ENCODE data around the gene S100PBP. TPM values are rescaled to one million over a fixed set of nuclear protein-coding genes. Genes with fewer than 3 reads are reported as not detected.

S100PBP gene
- total and polyA plus RNA-seq, 12 donors = 14.0 to 50.1 (median 32.9) TPM

DNA sequence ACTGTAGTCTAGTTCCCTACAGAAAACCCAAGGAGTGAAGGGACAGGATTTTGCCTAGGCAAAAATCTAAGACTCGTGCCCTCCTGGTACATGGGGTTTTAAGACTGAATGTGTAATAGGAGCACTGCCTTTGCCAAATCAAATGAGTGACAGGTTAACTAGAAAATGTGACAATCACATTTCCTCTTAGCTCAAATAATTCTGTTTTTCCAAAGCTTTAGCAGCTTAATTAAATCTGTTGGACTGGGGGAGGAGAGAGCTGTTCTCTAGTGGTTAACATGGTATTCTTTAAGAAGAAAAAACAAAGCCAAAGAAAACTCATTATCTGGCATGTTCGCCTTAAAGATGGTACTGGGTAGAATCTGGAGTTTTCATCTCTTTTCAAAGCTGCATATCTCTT, 40.7 kb downstream of the S100PBP start:
- peaks cover 0 to 5% of the 10 kb centered on the region in 2 donors for H3K4me1 ChIP-seq (replicated peaks in 1 of 2)
- no peak overlapping the region for H3K27ac ChIP-seq
- DNase-seq = no peak
- WGBS, 4 donors = 86 to 100% (median 94%) methylated on average over 2 of the region's 2 CpGs
- intact Hi-C loops (cut with DNase I) = no loop called here
- no peaks in the 10 kb centered on the region for H3K9me3 ChIP-seq (replicated peaks in 1 of 3)
- no peak overlapping the region for H3K4me3 ChIP-seq
- peaks cover 0 to 51% of the 10 kb centered on the region in 2 donors for H3K36me3 ChIP-seq (replicated peaks in 1 of 2)
- TF ChIP-seq POLR2A (IDR thresholded peaks at IDR 0.05) = no peak
- no peak for TF ChIP-seq CTCF (IDR thresholded peaks at IDR 0.05)
- no peaks in the 10 kb centered on the region for H3K27me3 ChIP-seq

- H3K9me3 ChIP-seq (replicated peaks in 1 of 3) = no peaks in the 10 kb centered on the region
- H3K27ac ChIP-seq = no peak overlapping the region
- H3K4me3 ChIP-seq = no peak overlapping the region
- no peak for DNase-seq
- no peak for TF ChIP-seq CTCF (IDR thresholded peaks at IDR 0.05)
- TF ChIP-seq POLR2A (IDR thresholded peaks at IDR 0.05) = no peak
- 86 to 94% (median 90%) methylated on average over 7 of the region's 7 CpGs for WGBS, 4 donors
- intact Hi-C loops (cut with DNase I) = no loop called here
- H3K4me1 ChIP-seq (replicated peaks in 1 of 2) = peaks cover 0 to 7% of the 10 kb centered on the region in 2 donors
- no peaks in the 10 kb centered on the region for H3K27me3 ChIP-seq
- H3K36me3 ChIP-seq (replicated peaks in 1 of 2) = peaks cover 0 to 44% of the 10 kb centered on the region in 2 donors
Measured at GRCh38 chr1:32858791-32859190, 41.3 kb downstream of the S100PBP start.

DNA sequence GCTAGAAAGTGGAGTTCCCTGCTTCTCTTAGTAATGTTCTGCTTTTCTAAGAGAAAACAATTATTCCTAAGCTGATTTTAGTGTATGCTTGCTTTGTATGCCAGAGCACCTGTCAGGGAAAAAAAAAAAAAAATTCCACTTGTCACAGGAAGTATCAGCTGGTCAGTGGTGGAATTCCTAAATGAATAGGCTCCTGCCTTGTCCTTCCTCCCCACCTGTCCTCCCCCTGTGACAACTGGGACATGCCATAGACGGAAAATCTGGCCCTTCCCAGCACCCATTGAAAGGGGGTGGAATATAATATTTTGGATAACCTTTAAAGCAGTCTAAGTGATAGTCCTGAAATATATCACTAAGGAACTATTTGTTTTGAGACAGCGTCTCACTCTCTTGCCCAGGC, 42.5 kb downstream of the S100PBP start:
- Histone ChIP-seq H3K4me1 (replicated peaks in 1 of 2) (peaks cover 9 to 18% of the 10 kb centered on the region in 2 donors), H3K9me3 (replicated peaks in 1 of 3) (no peaks in the 10 kb centered on the region), H3K36me3 (replicated peaks in 1 of 2) (peaks cover 0 to 33% of the 10 kb centered on the region in 2 donors), H3K27me3 (no peaks in the 10 kb centered on the region), H3K27ac (no peak overlapping the region), H3K4me3 (no peak overlapping the region)
- 91 to 98% (median 94%) methylated on average over 2 of the region's 2 CpGs for WGBS, 4 donors
- intact Hi-C loops (cut with DNase I) = loop anchor here in 1 of 2 donors (10.0 kb wide), 1 partner anchor 145 kb away; no protein-coding TSS in a partner anchor
- TF ChIP-seq CTCF (IDR thresholded peaks at IDR 0.05) = no peak
- TF ChIP-seq POLR2A (IDR thresholded peaks at IDR 0.05) = no peak
- no peak for DNase-seq

DNA sequence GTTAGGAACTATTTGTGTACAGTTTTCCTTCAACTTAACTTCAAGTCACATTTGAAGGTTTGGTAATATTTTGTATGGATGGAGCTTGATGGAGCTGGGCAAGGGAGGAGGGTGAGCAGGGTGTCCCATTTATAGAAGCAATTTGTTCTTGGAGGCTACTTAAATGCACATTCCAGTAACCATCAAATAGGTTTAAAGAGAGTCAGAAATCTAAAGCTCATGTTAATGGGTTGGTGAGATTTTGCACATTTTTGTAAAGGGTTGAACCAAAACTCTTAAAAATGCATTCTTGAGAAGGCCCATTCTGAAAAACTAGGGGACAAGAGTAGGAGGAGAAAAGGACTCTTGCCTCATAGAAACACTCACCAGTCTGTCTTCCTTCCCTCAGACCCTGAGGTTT, 43.1 kb downstream of the S100PBP start:
- H3K36me3 ChIP-seq (replicated peaks in 1 of 2) = peaks cover 0 to 27% of the 10 kb centered on the region in 2 donors
- DNase-seq = no peak
- H3K27me3 ChIP-seq = no peaks in the 10 kb centered on the region
- H3K4me1 ChIP-seq (replicated peaks in 1 of 2) = peaks cover 16 to 21% of the 10 kb centered on the region in 2 donors
- TF ChIP-seq POLR2A (IDR thresholded peaks at IDR 0.05) (no peak), CTCF (IDR thresholded peaks at IDR 0.05) (no peak)
- H3K9me3 ChIP-seq (replicated peaks in 1 of 3) = no peaks in the 10 kb centered on the region
- intact Hi-C loops (cut with DNase I) = loop anchor here in 1 of 2 donors (10.0 kb wide), 1 partner anchor 146 kb away; no protein-coding TSS in a partner anchor
- H3K27ac ChIP-seq = no peak overlapping the region
- no peak overlapping the region for H3K4me3 ChIP-seq
